Liver (tissue), 9 donors: ENCODE measurements around the gene LYSET. TPM values are rescaled to one million over a fixed set of nuclear protein-coding genes. Genes with fewer than 3 reads are reported as not detected.

Experiments
- DNase-seq: peaks from one replicate; pipeline ENCODE4 v3.0.0-alpha.2; 2017; ENCODE audit warnings: low spot score
- H3K27ac ChIP-seq, 2 donors: one replicate each; pipeline ENCODE4 v1.7.0; 2013; ENCODE audit warnings: inconsistent platforms in 2 of 2, low read length in 2 of 2, control low read depth in 1 of 2, low read depth in 1 of 2, mild to moderate bottlenecking in 1 of 2
- H3K27me3 ChIP-seq, 4 donors: one replicate each; pipeline versions ENCODE4 v1.6.1 to v1.7.0; 2013; ENCODE audit warnings: low read length in 3 of 4, inconsistent platforms in 1 of 4, mild to moderate bottlenecking in 1 of 4, moderate library complexity in 1 of 4; ENCODE audit not compliant: control insufficient read depth in 4 of 4, insufficient read depth in 4 of 4
- H3K36me3 ChIP-seq, 4 donors: one replicate each; pipeline versions ENCODE4 v1.6.1 to v1.7.0; 2013; ENCODE audit warnings: low read length in 3 of 4, mild to moderate bottlenecking in 3 of 4, low read depth in 1 of 4, moderate library complexity in 1 of 4; ENCODE audit not compliant: control insufficient read depth in 4 of 4, insufficient read depth in 3 of 4
- H3K4me1 ChIP-seq, 4 donors: one replicate each; pipeline versions ENCODE4 v1.6.1 to v1.7.0; 2013; ENCODE audit warnings: low read length in 3 of 4, mild to moderate bottlenecking in 3 of 4, moderate library complexity in 1 of 4; ENCODE audit not compliant: control insufficient read depth in 4 of 4, insufficient read depth in 4 of 4
- H3K4me3 ChIP-seq, 3 donors: one replicate each; pipeline versions ENCODE4 v1.6.1 to v1.7.0; 2013; ENCODE audit warnings: low read length in 3 of 3, control low read depth in 1 of 3, low read depth in 1 of 3, mild to moderate bottlenecking in 1 of 3
- H3K9ac ChIP-seq, 2 donors: one replicate each; pipeline ENCODE4 v1.7.0; 2013; ENCODE audit warnings: low read length in 2 of 2, mild to moderate bottlenecking in 2 of 2, moderate library complexity in 2 of 2, control low read depth in 1 of 2, low read depth in 1 of 2
- H3K9me3 ChIP-seq, 4 donors: one replicate each; pipeline versions ENCODE4 v1.6.1 to v1.7.0; 2013; ENCODE audit warnings: low read length in 3 of 4; ENCODE audit not compliant: control insufficient read depth in 4 of 4
- ATF3 ChIP-seq: IDR thresholded peaks from 2 replicates; pipeline ENCODE4 v1.6.1; 2016; ENCODE audit warnings: antibody characterized with exemption
- CTCF ChIP-seq: fragments of 150-350 bp; IDR thresholded peaks from 2 replicates; pipeline ENCODE4 v1.5.1; 2017; ENCODE audit warnings: improper control_type of control experiment, low read depth, low read length; ENCODE audit not compliant: missing input control
- EGR1 ChIP-seq, 2 donors: IDR thresholded peaks; 2 replicates each; pipeline ENCODE4 v1.6.1; 2016 to 2018; ENCODE audit warnings: antibody characterized with exemption in 2 of 2, low read depth in 2 of 2
- FOXA1 ChIP-seq: IDR thresholded peaks from 2 replicates; pipeline ENCODE4 v1.6.1; 2016; ENCODE audit warnings: antibody characterized with exemption
- FOXA2 ChIP-seq: IDR thresholded peaks from 2 replicates; pipeline ENCODE4 v1.6.1; 2016; ENCODE audit warnings: antibody characterized with exemption
- GABPA ChIP-seq, 2 donors: IDR thresholded peaks in 1 of 2; conservative IDR thresholded peaks in 1 of 2; 2 replicates each; pipeline ENCODE4 v1.6.1; 2016; ENCODE audit warnings: antibody characterized with exemption in 2 of 2, mild to moderate bottlenecking in 1 of 2, moderate library complexity in 1 of 2
- HNF4A ChIP-seq, 2 donors: conservative IDR thresholded peaks; 2 replicates each; pipeline ENCODE4 v1.6.1; 2016; ENCODE audit warnings: antibody characterized with exemption in 2 of 2, mild to moderate bottlenecking in 2 of 2
- HNF4G ChIP-seq: IDR thresholded peaks from 2 replicates; pipeline ENCODE4 v1.6.1; 2016; ENCODE audit warnings: antibody characterized with exemption
- JUND ChIP-seq, 2 donors: IDR thresholded peaks; 2 replicates each; pipeline ENCODE4 v1.6.1; 2016; ENCODE audit warnings: antibody characterized with exemption in 2 of 2
- MAX ChIP-seq: IDR thresholded peaks from 2 replicates; pipeline ENCODE4 v1.6.1; 2016; ENCODE audit warnings: antibody characterized with exemption
- NR2F2 ChIP-seq: IDR thresholded peaks from 2 replicates; pipeline ENCODE4 v1.6.1; 2016; ENCODE audit warnings: antibody characterized with exemption
- RAD21 ChIP-seq, 2 donors: IDR thresholded peaks; 2 replicates each; pipeline ENCODE4 v1.6.1; 2016; ENCODE audit warnings: antibody characterized with exemption in 2 of 2, mild to moderate bottlenecking in 2 of 2
- REST ChIP-seq: IDR thresholded peaks from 2 replicates; pipeline ENCODE4 v1.6.1; 2016; ENCODE audit warnings: antibody characterized with exemption, mild to moderate bottlenecking
- RXRA ChIP-seq, 2 donors: IDR thresholded peaks; 2 replicates each; pipeline ENCODE4 v1.6.1; 2017 to 2018; ENCODE audit warnings: antibody characterized with exemption in 2 of 2, mild to moderate bottlenecking in 1 of 2
- SP1 ChIP-seq: IDR thresholded peaks from 2 replicates; pipeline ENCODE4 v1.6.1; 2018; ENCODE audit warnings: antibody characterized with exemption, mild to moderate bottlenecking
- TAF1 ChIP-seq: conservative IDR thresholded peaks from 2 replicates; pipeline ENCODE4 v1.6.1; 2016; ENCODE audit warnings: antibody characterized with exemption, mild to moderate bottlenecking
- YY1 ChIP-seq: IDR thresholded peaks from 2 replicates; pipeline ENCODE4 v1.6.1; 2016; ENCODE audit warnings: antibody characterized with exemption, mild to moderate bottlenecking
- ZBTB33 ChIP-seq: IDR thresholded peaks from 2 replicates; pipeline ENCODE4 v1.6.1; 2016; ENCODE audit warnings: antibody characterized with exemption
- WGBS: extraction: QIAGEN DNeasy Blood & Tissue Kit; methylation state at CpG from one replicate; pipeline ENCODE4 v1.1.7; 2013; 5-methylcytosine and 5-hydroxymethylcytosine counted together
- polyA plus RNA-seq, 2 donors: library from polyadenylated mRNA; stranded (reverse) in 1 of 2; unstranded in 1 of 2; fragments of 200-250 nt in 1 of 2; fragments of >200 nt in 1 of 2; fragmentation: Nextera tagmentation in 1 of 2; extraction: Ambion mirVana in 1 of 2; gene quantifications; one replicate each; pipeline versions ENCODE4 v1.2.1 to v1.2.3, GENCODE V29; 2013 to 2015
- total RNA-seq, 2 donors: library from RNA; depleted of rRNA; stranded (reverse); fragments of >200 nt; gene quantifications; one replicate each; pipeline ENCODE4 v1.2.3, GENCODE V29; 2014
- donor health status: healthy.
- donor health status: healthy.
- donor health status: healthy.
- donor health status: healthy.
- donor health status: healthy.

The LYSET gene
- total and polyA plus RNA-seq, 4 donors: 5.6 to 13.4 (median 6.5) TPM

GRCh38 chr14:93200553-93200952 is 15.4 kb downstream of the LYSET start:
- Histone ChIP-seq H3K9me3 (no peaks in the 10 kb centered on the region), H3K4me1 (peaks cover 0 to 2% (median 0%) of the 10 kb centered on the region in 4 donors), H3K27me3 (no peaks in the 10 kb centered on the region), H3K9ac (no peak overlapping the region), H3K4me3 (no peak overlapping the region), H3K36me3 (no peaks in the 10 kb centered on the region), H3K27ac (no peak overlapping the region)
- no peak for TF ChIP-seq YY1
- no peak for TF ChIP-seq RAD21 (IDR thresholded peaks at IDR 0.05)
- TF ChIP-seq RXRA (IDR thresholded peaks at IDR 0.05): no peak
- no peak for TF ChIP-seq SP1
- no peak for TF ChIP-seq FOXA1
- TF ChIP-seq REST: no peak
- TF ChIP-seq HNF4A (conservative IDR thresholded peaks at IDR 0.05): no peak
- no peak for TF ChIP-seq MAX
- no peak for TF ChIP-seq EGR1 (IDR thresholded peaks at IDR 0.05; ENCODE audit: low read depth in 2 of 2)
- TF ChIP-seq CTCF: no peak
- no peak for TF ChIP-seq HNF4G
- no peak for TF ChIP-seq TAF1
- no peak for TF ChIP-seq ZBTB33
- TF ChIP-seq ATF3: no peak
- no peak for TF ChIP-seq FOXA2
- no peak for TF ChIP-seq NR2F2
- TF ChIP-seq JUND (IDR thresholded peaks at IDR 0.05): no peak
- no peak for TF ChIP-seq GABPA (IDR thresholded peaks at IDR 0.05 in 1 of 2, conservative IDR thresholded peaks at IDR 0.05 in 1 of 2)
- WGBS: 85% methylated on average over 5 of the region's 5 CpGs
- DNase-seq: no peak
